Stimulated activated CD4-positive, alpha-beta T cell treated with anti-CD3 and anti-CD28 coated beads, Interleukin-12 subunit alpha, Interleukin-12 subunit beta, amount 100 ng/mL, for 4 hours (primary cell): ENCODE measurements around the gene OLA1.

Experiments used
- DNase-seq: peaks from one replicate; pipeline ENCODE4 v3.0.0-alpha.2; 2020

The OLA1 gene

GRCh38 chr2:174025271-174026121, 222.8 kb downstream of the OLA1 start:
- DNase-seq, result no peak

- no peak for DNase-seq
These were observed 223.6 kb downstream of the OLA1 start for GRCh38 chr2:174024524-174025270.

GRCh38 chr2:174023591-174024523, 224.5 kb downstream of the OLA1 start:
- no peak for DNase-seq
